Mucosa of descending colon (tissue), 3 donors: Measurements from ENCODE around the gene HS3ST5. TPM values are rescaled to one million over a fixed set of nuclear protein-coding genes. Genes with fewer than 3 reads are reported as not detected.

Experiments used
- ATAC-seq: fragments of 200-7000 bp; cut with Tn5 transposase; one replicate; pipeline ENCODE4 v1.9.1; 2020; ENCODE audit warnings: mild to moderate bottlenecking, moderate library complexity
- DNase-seq, 3 donors: peaks; one replicate each; pipeline ENCODE4 v3.0.0-alpha.2; 2020
- H3K36me3 ChIP-seq: fragments of 200-600 bp; one replicate; pipeline ENCODE4 v1.8.0; 2021; ENCODE audit warnings: low read depth, mild to moderate bottlenecking
- H3K4me1 ChIP-seq: fragments of 200-600 bp; one replicate; pipeline ENCODE4 v1.8.0; 2021; ENCODE audit warnings: low read depth, mild to moderate bottlenecking
- H3K4me3 ChIP-seq: fragments of 200-600 bp; one replicate; pipeline ENCODE4 v1.8.0; 2021; ENCODE audit warnings: mild to moderate bottlenecking
- H3K9me3 ChIP-seq: fragments of 200-600 bp; one replicate; pipeline ENCODE4 v1.8.0; 2021; ENCODE audit warnings: mild to moderate bottlenecking
- CTCF ChIP-seq: fragments of 200-600 bp; IDR thresholded peaks from one replicate; pipeline ENCODE4 v1.8.0; 2022; ENCODE audit warnings: antibody characterized with exemption, mild to moderate bottlenecking
- intact Hi-C, 2 donors: fragments of 100-400 bp; cut with DNase I in 1 of 2; cut with micrococcal nuclease in 1 of 2; formaldehyde crosslinking; loops; one replicate each; pipeline versions ENCODE4 v1.11.0 to v1.11.1; 2022; cut with DNase I, micrococcal nuclease
- total RNA-seq, 3 donors: library from RNA; stranded (reverse); fragmentation: NEBNext Ultra II Directional in 2 of 3; extraction: Animal tissue kit (Norgen Biotek cat#: 25700) in 2 of 3; gene quantifications; one replicate each; pipeline versions ENCODE4 v1.2.1 to v1.2.4, GENCODE V29; 2021 to 2023
- donor health status: DM: no; HTN: no; CAD: no; lungs with moderate emphysema.
- donor health status: DM: no; HTN: no; CAD: no.
- donor health status: DM: no; HTN: yes; CAD: no.

The HS3ST5 gene
- total RNA-seq, 3 donors from 2014 or later, result 0.12 to 1.0 TPM; not detected in 1

GRCh38 chr6:114042267-114043016 lies 300.4 kb downstream of the HS3ST5 start:
- DNase-seq, result no peak
- intact Hi-C loops, result no loop called here

GRCh38 chr6:114040871-114041270 lies 302.0 kb downstream of the HS3ST5 start:
- TF ChIP-seq CTCF, result no peak
- intact Hi-C loops, result no loop called here
- ATAC-seq (no peak), DNase-seq (no peak)
- no peaks in the 10 kb centered on the region for H3K9me3 ChIP-seq
- H3K4me1 ChIP-seq, result no peaks in the 10 kb centered on the region
- no peak overlapping the region for H3K4me3 ChIP-seq
- H3K36me3 ChIP-seq, result no peaks in the 10 kb centered on the region

More at GRCh38 chr6:114042267-114043016, 300.4 kb downstream of the HS3ST5 start:
- H3K4me3 ChIP-seq, result no peak overlapping the region
- H3K4me1 ChIP-seq, result no peaks in the 10 kb centered on the region
- TF ChIP-seq CTCF, result no peak
- ATAC-seq, result no peak
- no peaks in the 10 kb centered on the region for H3K9me3 ChIP-seq
- H3K36me3 ChIP-seq, result no peaks in the 10 kb centered on the region

GRCh38 chr6:114039841-114040240 lies 303.0 kb downstream of the HS3ST5 start:
- Histone ChIP-seq H3K4me1 (no peaks in the 10 kb centered on the region), H3K36me3 (no peaks in the 10 kb centered on the region), H3K4me3 (no peak overlapping the region), H3K9me3 (no peaks in the 10 kb centered on the region)
- no peak for TF ChIP-seq CTCF
- no peak for DNase-seq
- intact Hi-C loops, result no loop called here
- no peak for ATAC-seq

DNA sequence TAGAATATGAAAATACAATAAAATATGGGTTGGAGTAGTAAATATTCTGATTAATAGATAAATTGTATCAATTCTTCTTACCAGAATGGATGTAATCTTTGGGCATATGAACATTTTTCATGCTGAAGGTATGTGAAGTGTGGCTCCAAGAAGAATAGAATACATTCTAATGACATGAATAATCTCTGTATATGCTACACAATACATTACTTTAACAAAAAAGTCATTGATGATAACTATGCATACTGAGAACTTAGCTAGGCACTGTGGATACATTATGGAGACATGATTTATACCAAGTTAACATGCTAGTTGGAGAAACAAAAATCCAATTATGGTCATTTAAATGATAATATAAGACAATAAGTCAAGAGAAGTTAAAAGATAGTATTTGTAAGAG lies 309.2 kb downstream of the HS3ST5 start:
- DNase-seq, result no peak
- Histone ChIP-seq H3K9me3 (no peaks in the 10 kb centered on the region), H3K36me3 (no peaks in the 10 kb centered on the region), H3K4me1 (no peaks in the 10 kb centered on the region), H3K4me3 (no peak overlapping the region)
- TF ChIP-seq CTCF, result no peak
- intact Hi-C loops, result no loop called here
- ATAC-seq, result no peak

DNA sequence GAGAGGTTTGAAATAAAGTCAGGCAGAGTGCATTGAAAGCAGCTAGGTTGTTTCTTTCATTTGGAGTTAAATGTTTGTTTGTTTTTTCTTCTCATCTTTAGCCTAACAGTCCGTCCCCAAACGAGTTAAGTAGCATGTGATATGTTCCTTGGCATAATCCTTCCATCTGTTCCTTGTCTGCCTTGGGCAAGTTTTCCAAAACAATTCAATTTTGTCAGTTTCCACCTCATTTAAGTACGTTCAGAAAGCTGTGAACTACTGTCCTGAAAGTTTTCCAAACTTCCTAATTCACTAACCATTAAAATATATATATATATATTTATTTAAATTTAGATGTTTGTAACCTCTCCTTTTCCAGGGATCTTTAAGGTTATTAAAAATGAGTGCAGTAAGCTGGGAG lies 310.1 kb downstream of the HS3ST5 start:
- TF ChIP-seq CTCF, result no peak
- no peaks in the 10 kb centered on the region for H3K36me3 ChIP-seq
- intact Hi-C loops, result no loop called here
- ATAC-seq, result no peak
- no peaks in the 10 kb centered on the region for H3K4me1 ChIP-seq
- no peak overlapping the region for H3K4me3 ChIP-seq
- no peak for DNase-seq
- no peaks in the 10 kb centered on the region for H3K9me3 ChIP-seq
